DND-41 (cell line): ENCODE data around the gene RAB11FIP3.

Experiments
- EZH2 ChIP-seq: IDR thresholded peaks from 3 replicates; pipeline ENCODE4 v1.6.1; 2012; ENCODE audit warnings: borderline replicate concordance, low read depth, mild to moderate bottlenecking, moderate library complexity, low read length, inconsistent platforms; ENCODE audit not compliant: severe bottlenecking
- TF ChIP-seq, protein P1 (sequence below): IDR thresholded peaks from 2 replicates; pipeline ENCODE4 v1.5.1; 2012; ENCODE audit warnings: borderline replicate concordance, low read length, moderate library complexity, mild to moderate bottlenecking; ENCODE audit not compliant: poor library complexity, severe bottlenecking; ENCODE audit errors: extremely low read depth

GRCh38 chr16:391885-392335, 33.5 kb upstream of the RAB11FIP3 start:
- TF ChIP-seq, protein P1, sequence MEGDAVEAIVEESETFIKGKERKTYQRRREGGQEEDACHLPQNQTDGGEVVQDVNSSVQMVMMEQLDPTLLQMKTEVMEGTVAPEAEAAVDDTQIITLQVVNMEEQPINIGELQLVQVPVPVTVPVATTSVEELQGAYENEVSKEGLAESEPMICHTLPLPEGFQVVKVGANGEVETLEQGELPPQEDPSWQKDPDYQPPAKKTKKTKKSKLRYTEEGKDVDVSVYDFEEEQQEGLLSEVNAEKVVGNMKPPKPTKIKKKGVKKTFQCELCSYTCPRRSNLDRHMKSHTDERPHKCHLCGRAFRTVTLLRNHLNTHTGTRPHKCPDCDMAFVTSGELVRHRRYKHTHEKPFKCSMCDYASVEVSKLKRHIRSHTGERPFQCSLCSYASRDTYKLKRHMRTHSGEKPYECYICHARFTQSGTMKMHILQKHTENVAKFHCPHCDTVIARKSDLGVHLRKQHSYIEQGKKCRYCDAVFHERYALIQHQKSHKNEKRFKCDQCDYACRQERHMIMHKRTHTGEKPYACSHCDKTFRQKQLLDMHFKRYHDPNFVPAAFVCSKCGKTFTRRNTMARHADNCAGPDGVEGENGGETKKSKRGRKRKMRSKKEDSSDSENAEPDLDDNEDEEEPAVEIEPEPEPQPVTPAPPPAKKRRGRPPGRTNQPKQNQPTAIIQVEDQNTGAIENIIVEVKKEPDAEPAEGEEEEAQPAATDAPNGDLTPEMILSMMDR = peak; percentile 97
- no peak for TF ChIP-seq EZH2
